Gastrocnemius medialis (tissue), 4 donors: ENCODE measurements around the gene SLC43A2.
A peak's percentile ranks its signal among the peaks of the same experiment; 100 is the strongest.

ENCODE experiments used
- POLR2A ChIP-seq, 2 donors: fragments of 450-650 bp; IDR thresholded peaks; one replicate each; pipeline ENCODE4 v1.6.1; 2017; ENCODE audit warnings: antibody characterized with exemption in 2 of 2, mild to moderate bottlenecking in 2 of 2, moderate library complexity in 2 of 2
- TF ChIP-seq, protein P1 (sequence below), 5 experiments: fragments of 450-650 bp in 3 of 5; fragments of 200-600 bp in 2 of 5; sonication (generic) in 2 of 5; IDR thresholded peaks in 4 of 5; conservative IDR thresholded peaks in 1 of 5; 1 replicate in 4 of 5; 2 replicates in 1 of 5; pipeline ENCODE4 v1.5.1; 2016 to 2019; ENCODE audit warnings: antibody characterized with exemption in 5 of 5, mild to moderate bottlenecking in 3 of 5, moderate library complexity in 3 of 5

DNA sequence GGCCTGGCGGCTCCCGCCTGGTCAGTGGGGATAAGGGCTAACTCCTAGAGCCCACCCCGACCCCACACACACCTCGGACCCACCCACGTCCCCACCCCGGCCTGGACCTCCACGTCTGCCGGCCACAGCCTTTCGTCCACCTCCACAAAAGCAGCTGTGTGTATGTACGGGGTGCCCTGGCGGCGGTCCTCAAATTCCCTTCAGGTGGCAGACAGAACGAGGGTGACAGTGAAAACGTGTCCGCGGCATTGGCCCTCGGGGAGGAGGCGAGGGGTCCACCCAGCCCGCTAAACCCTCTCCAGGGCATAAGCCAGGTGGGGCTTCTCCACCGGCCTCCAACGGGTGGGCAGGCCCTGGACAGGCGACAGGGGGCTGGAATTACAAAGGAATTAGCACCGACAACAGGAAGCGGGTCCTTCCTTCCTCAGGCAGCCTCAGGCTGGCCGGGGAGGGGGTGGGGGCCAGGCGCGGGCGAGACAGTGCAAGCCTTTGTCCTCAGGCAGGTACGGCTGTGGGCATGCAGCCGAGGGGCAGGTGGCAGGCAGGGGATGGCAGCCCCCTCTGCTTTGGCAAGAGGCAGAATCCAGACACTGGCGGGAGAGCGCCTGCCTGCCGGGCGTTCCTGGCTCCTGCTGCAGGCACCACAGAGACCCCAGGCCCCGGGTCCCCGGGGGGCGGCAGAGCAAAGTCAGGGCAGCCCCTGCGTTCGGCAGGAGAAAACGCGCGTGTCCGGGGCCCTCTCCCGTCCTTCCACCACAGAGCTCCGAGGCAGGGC is 53.8 kb downstream of the SLC43A2 start:
- TF ChIP-seq, protein P1, sequence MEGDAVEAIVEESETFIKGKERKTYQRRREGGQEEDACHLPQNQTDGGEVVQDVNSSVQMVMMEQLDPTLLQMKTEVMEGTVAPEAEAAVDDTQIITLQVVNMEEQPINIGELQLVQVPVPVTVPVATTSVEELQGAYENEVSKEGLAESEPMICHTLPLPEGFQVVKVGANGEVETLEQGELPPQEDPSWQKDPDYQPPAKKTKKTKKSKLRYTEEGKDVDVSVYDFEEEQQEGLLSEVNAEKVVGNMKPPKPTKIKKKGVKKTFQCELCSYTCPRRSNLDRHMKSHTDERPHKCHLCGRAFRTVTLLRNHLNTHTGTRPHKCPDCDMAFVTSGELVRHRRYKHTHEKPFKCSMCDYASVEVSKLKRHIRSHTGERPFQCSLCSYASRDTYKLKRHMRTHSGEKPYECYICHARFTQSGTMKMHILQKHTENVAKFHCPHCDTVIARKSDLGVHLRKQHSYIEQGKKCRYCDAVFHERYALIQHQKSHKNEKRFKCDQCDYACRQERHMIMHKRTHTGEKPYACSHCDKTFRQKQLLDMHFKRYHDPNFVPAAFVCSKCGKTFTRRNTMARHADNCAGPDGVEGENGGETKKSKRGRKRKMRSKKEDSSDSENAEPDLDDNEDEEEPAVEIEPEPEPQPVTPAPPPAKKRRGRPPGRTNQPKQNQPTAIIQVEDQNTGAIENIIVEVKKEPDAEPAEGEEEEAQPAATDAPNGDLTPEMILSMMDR (IDR thresholded peaks at IDR 0.05 in 4 of 5, conservative IDR thresholded peaks at IDR 0.05 in 1 of 5): peak in 1 of 5 experiments; percentile 17
- TF ChIP-seq POLR2A (IDR thresholded peaks at IDR 0.05): no peak
